ENCODE measurements around the gene RNF14. TPM values are rescaled to one million over a fixed set of nuclear protein-coding genes. Genes with fewer than 3 reads are reported as not detected.
A peak's percentile ranks its signal among the peaks of the same experiment; 100 is the strongest.

The RNF14 gene
- total and polyA plus RNA-seq, 4 donors = 22.9 to 50.6 (median 32.5) TPM

- Histone ChIP-seq H3K27ac (ENCODE audit: low read depth in 1 of 2, low read length in 2 of 2) (no peak overlapping the region), H3K9me3 (ENCODE audit: control insufficient read depth in 4 of 4, low read length in 3 of 4) (no peaks in the 10 kb centered on the region), H3K9ac (ENCODE audit: low read depth in 1 of 2, low read length in 2 of 2) (no peak overlapping the region), H3K4me3 (ENCODE audit: low read depth in 1 of 3, low read length in 3 of 3) (no peak overlapping the region), H3K27me3 (ENCODE audit: control insufficient read depth in 4 of 4, insufficient read depth in 4 of 4, low read length in 3 of 4) (no peaks in the 10 kb centered on the region), H3K36me3 (ENCODE audit: control insufficient read depth in 4 of 4, insufficient read depth in 3 of 4, low read depth in 1 of 4, low read length in 3 of 4) (peaks cover 0 to 15% (median 8%) of the 10 kb centered on the region in 4 donors), H3K4me1 (ENCODE audit: control insufficient read depth in 4 of 4, insufficient read depth in 4 of 4, low read length in 3 of 4) (peaks cover 0 to 17% (median 11%) of the 10 kb centered on the region in 4 donors)
- TF ChIP-seq REST (IDR thresholded peaks at IDR 0.05) = no peak
- DNase-seq (ENCODE audit: low spot score) = no peak
- WGBS = 89% methylated on average over 3 of the region's 3 CpGs
These were observed 26.8 kb downstream of the RNF14 start for GRCh38 chr5:141995656-141996055.

- WGBS = 41% methylated on average over 6 of the region's 6 CpGs
- Histone ChIP-seq H3K9me3 (ENCODE audit: control insufficient read depth in 4 of 4, low read length in 3 of 4) (no peaks in the 10 kb centered on the region), H3K4me3 (ENCODE audit: low read depth in 1 of 3, low read length in 3 of 3) (no peak overlapping the region), H3K4me1 (ENCODE audit: control insufficient read depth in 4 of 4, insufficient read depth in 4 of 4, low read length in 3 of 4) (peaks cover 0 to 17% (median 11%) of the 10 kb centered on the region in 4 donors), H3K27ac (ENCODE audit: low read depth in 1 of 2, low read length in 2 of 2) (peak overlapping the region; percentile 73 to 85), H3K27me3 (ENCODE audit: control insufficient read depth in 4 of 4, insufficient read depth in 4 of 4, low read length in 3 of 4) (no peaks in the 10 kb centered on the region), H3K36me3 (ENCODE audit: control insufficient read depth in 4 of 4, insufficient read depth in 3 of 4, low read depth in 1 of 4, low read length in 3 of 4) (peaks cover 0 to 22% (median 17%) of the 10 kb centered on the region in 4 donors), H3K9ac (ENCODE audit: low read depth in 1 of 2, low read length in 2 of 2) (no peak overlapping the region)
- TF ChIP-seq NR2F2 (IDR thresholded peaks at IDR 0.05) (no peak), EGR1 (IDR thresholded peaks at IDR 0.05; ENCODE audit: low read depth in 2 of 2) (no peak), YY1 (IDR thresholded peaks at IDR 0.05) (peak; percentile 94), CTCF (IDR thresholded peaks at IDR 0.05; ENCODE audit: low read depth, low read length, missing input control) (no peak), RAD21 (IDR thresholded peaks at IDR 0.05) (peak; percentile 8 to 13), ZBTB33 (IDR thresholded peaks at IDR 0.05) (peak; percentile 52), ATF3 (IDR thresholded peaks at IDR 0.05) (peak; percentile 15), HNF4A (conservative IDR thresholded peaks at IDR 0.05) (peak; percentile 86 to 90), FOXA1 (IDR thresholded peaks at IDR 0.05) (no peak), RXRA (IDR thresholded peaks at IDR 0.05) (peak in 1 of 2 donors; percentile 50), GABPA (IDR thresholded peaks at IDR 0.05 in 1 of 2, conservative IDR thresholded peaks at IDR 0.05 in 1 of 2) (peak in 1 of 2 donors; percentile 72), REST (IDR thresholded peaks at IDR 0.05) (peak; percentile 21), MAX (IDR thresholded peaks at IDR 0.05) (peak; percentile 49), FOXA2 (IDR thresholded peaks at IDR 0.05) (no peak), JUND (IDR thresholded peaks at IDR 0.05) (peak in 1 of 2 donors; percentile 26), TAF1 (conservative IDR thresholded peaks at IDR 0.05) (no peak), SP1 (IDR thresholded peaks at IDR 0.05) (peak; percentile 77), HNF4G (IDR thresholded peaks at IDR 0.05) (peak; percentile 83)
- DNase-seq (ENCODE audit: low spot score) = no peak
These were observed 28.6 kb downstream of the RNF14 start for GRCh38 chr5:141997358-141997960.

All from liver (tissue), 9 donors.